Measurements from ENCODE around the gene MMGT1. TPM values are rescaled to one million over a fixed set of nuclear protein-coding genes. Genes with fewer than 3 reads are reported as not detected.

The MMGT1 gene
- total RNA-seq: 14.5 and 15.7 TPM in 2 replicates

GRCh38 chrX:135973548-135974278 is at the start of gene MMGT1:
Gene MMGT1, minus strand, starts transcription at chrX:135973988. Its CDS starts 313 bp downstream, at chrX:135973675.

GRCh38 chrX:135985157-135985972 is 11.6 kb upstream of the MMGT1 start, which contains the start of gene SLC9A6:
Gene SLC9A6, plus strand, starts transcription at chrX:135985435. Its CDS starts 224 bp downstream, at chrX:135985659.

Other genes starting within 250 kb of the MMGT1 start
- not detected in 2 replicates for gene CT45A3, start 205.8 kb downstream of the MMGT1 start, total RNA-seq
- not detected in 2 replicates for gene CT45A5, start 188.5 kb downstream of the MMGT1 start, total RNA-seq
- not detected in 2 replicates for gene CT45A6, start 171.2 kb downstream of the MMGT1 start, total RNA-seq
- gene CT45A2, start 154.0 kb downstream of the MMGT1 start, total RNA-seq: not detected in 2 replicates
- not detected in 2 replicates for gene CT45A7, start 136.7 kb downstream of the MMGT1 start, total RNA-seq
- not detected in 2 replicates for gene CT45A8, start 119.5 kb downstream of the MMGT1 start, total RNA-seq
- not detected in 2 replicates for gene CT45A9, start 102.2 kb downstream of the MMGT1 start, total RNA-seq
- gene CT45A10, start 80.5 kb downstream of the MMGT1 start, total RNA-seq: not detected in 2 replicates
- not detected in 2 replicates for gene SAGE1, start 80.3 kb downstream of the MMGT1 start, total RNA-seq
- gene SLC9A6, start 11.4 kb upstream of the MMGT1 start, total RNA-seq: 7.7 and 9.8 TPM in 2 replicates
- gene FHL1, start 173.5 kb upstream of the MMGT1 start, total RNA-seq: 42.9 and 55.3 TPM in 2 replicates

Measured in mesangial cell (primary cell).